Regular cardiac myocyte (primary cell): ENCODE measurements around the gene DGKZ. TPM values are rescaled to one million over a fixed set of nuclear protein-coding genes. Genes with fewer than 3 reads are reported as not detected.

Experiments used
- total RNA-seq: library from RNA; depleted of rRNA; stranded (reverse); fragments of >200 nt; gene quantifications from 2 replicates; pipeline ENCODE4 v1.2.3, GENCODE V29; 2014

The DGKZ gene, protein sequence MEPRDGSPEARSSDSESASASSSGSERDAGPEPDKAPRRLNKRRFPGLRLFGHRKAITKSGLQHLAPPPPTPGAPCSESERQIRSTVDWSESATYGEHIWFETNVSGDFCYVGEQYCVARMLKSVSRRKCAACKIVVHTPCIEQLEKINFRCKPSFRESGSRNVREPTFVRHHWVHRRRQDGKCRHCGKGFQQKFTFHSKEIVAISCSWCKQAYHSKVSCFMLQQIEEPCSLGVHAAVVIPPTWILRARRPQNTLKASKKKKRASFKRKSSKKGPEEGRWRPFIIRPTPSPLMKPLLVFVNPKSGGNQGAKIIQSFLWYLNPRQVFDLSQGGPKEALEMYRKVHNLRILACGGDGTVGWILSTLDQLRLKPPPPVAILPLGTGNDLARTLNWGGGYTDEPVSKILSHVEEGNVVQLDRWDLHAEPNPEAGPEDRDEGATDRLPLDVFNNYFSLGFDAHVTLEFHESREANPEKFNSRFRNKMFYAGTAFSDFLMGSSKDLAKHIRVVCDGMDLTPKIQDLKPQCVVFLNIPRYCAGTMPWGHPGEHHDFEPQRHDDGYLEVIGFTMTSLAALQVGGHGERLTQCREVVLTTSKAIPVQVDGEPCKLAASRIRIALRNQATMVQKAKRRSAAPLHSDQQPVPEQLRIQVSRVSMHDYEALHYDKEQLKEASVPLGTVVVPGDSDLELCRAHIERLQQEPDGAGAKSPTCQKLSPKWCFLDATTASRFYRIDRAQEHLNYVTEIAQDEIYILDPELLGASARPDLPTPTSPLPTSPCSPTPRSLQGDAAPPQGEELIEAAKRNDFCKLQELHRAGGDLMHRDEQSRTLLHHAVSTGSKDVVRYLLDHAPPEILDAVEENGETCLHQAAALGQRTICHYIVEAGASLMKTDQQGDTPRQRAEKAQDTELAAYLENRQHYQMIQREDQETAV
- total RNA-seq, result 26.8 and 51.4 TPM in 2 replicates

DNA sequence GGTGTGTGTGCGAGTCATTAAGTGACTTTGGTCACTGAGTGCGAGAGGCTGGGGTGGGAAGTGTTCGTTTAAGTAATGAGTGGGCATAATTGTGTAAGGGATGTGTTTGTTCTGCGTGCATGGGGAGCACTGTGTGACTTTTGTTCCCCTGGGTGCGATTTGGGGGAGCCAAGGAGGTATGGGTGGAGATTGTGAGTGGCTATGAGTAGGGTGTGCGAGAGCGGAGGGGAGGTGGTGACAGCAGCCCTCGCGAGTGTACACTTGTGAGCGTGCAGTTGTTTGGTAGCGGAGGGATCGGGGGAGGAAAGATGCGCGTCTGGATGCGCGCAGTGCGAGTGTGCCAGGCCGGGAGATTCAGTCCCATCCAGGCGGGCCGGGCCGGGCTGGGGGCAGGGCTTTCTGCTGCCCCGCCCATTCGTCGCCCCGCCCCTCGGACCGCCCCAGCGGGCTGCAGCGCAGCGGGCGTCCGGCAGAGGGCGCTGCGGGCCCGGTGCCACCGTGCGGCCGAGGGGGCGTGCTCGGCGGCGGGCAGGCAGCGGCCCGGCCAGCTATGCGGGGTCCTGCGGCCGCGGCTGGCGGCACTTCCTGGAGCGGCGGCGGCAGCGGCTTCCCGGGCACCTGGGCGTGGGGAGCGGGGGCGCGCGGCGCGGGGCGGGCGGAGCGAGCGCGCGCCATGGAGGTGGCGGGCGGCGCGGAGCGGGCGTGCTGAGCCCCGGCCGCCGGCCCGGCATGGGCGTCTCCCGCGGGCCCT, at the start of gene DGKZ:
TSS of gene DGKZ (plus strand) at position 578 of the 751 bp plus-strand sequence. CDS start 197 bp downstream, outside the sequence.

DNA sequence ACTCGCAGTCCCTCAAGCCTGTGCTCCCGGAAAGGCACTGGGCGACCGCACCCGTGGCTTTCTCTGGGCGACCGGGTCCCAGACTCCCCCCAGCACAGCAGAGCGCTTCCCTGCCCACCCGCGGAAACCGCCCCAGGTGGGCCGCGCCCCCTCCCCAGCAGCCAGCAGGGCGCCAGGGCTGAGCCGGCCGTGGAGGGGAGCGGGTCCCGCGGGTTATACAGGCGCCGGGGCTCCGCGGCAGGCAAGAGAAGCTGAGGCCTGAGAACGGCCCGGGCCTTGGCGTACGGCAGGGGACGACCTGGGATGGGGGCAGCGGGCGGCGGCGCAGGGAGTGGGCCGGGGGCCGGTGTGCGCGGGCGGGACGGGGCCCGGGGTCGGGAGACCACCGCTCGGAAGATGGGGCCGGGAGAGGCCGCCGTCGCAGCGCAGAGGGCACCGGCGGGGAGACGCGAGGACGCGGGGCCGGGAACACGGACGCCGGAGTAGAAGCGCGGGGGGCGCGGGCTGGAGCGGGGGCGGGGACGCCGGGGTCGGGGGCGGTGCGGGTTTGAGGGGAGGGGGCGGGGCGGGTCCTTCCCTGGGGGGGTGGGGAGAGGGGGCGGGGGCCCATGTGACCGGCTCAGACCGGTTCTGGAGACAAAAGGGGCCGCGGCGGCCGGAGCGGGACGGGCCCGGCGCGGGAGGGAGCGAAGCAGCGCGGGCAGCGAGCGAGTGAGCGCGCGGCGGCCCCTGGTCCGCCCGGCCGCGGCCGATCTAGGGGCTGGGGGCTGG, 34.0 kb downstream of the DGKZ start, which contains the start of gene MDK:
TSS of gene MDK (plus strand) at position 622 of the 771 bp plus-strand sequence. CDS start 389 bp downstream, outside the sequence.

DNA sequence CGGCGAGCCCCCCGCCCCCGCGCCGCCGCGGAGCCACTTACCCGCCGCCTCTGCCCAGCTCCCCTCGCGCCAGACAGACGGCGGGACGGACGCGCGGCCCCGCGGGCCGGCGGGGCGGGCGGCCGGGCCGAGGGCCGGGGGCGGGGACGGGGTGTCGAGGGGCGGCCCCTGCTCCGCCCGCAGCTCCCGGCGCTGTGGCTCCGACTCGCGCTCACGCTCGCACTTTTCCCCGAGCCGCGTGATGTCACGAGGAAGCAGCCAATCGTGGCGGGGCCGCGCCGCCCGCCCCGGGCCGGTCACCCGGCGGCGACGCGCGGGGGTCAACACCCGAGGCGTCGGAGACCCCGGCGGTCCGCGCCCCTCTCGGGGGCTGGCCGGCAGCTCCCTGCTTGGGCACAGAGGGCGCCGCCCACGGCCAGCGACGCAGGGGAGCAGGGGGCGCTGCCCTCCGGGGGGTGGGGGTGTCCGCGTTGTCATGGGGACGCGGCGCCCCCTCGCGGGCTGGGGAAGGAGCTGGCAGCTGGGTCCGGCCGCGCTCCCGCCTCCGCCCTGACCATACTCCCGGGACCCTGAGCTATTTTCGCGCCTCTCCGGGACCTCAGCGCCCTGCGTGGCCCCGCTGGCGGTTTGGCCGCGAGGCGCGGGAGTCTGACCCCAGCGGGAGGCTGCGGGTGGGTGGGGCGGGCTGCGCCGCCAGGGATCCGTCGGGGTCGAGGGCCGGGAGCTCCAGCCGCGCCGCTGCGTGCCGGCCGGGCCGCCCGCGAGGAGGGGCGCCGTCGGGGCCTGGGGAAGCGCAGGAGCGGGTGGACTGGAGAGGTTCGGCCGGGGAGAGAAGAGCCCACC, 44.5 kb downstream of the DGKZ start, which contains the start of gene CHRM4:
TSS of gene CHRM4 (minus strand) at position 199 of the 843 bp plus-strand sequence. CDS start 5,219 bp downstream, outside the sequence.

Other genes with a start within 250 kb of the DGKZ start
- 8.6 and 20.0 TPM in 2 replicates for gene PHF21A, start 226.0 kb upstream of the DGKZ start, total RNA-seq
- gene CREB3L1, start 69.8 kb upstream of the DGKZ start, total RNA-seq, result 10.5 and 11.0 TPM in 2 replicates
- gene MDK, start 34.2 kb downstream of the DGKZ start, total RNA-seq, result 9.0 and 18.3 TPM in 2 replicates
- gene CHRM4, start 44.3 kb downstream of the DGKZ start, total RNA-seq, result under 0.01 TPM in 2 replicates
- 17.3 and 18.9 TPM in 2 replicates for gene AMBRA1, start 246.6 kb downstream of the DGKZ start, total RNA-seq